NCI-H2227 (cell line): ENCODE data around the gene ZCCHC24.

Experiments
- DNase-seq: peaks from one replicate; lab custom pipeline; 2025; ENCODE audit not compliant: unreplicated experiment; lab: John Stamatoyannopoulos, UW

The ZCCHC24 gene

GRCh38 chr10:79472951-79473350, 27.5 kb upstream of the ZCCHC24 start:
- DNase-seq, result no peak

DNA sequence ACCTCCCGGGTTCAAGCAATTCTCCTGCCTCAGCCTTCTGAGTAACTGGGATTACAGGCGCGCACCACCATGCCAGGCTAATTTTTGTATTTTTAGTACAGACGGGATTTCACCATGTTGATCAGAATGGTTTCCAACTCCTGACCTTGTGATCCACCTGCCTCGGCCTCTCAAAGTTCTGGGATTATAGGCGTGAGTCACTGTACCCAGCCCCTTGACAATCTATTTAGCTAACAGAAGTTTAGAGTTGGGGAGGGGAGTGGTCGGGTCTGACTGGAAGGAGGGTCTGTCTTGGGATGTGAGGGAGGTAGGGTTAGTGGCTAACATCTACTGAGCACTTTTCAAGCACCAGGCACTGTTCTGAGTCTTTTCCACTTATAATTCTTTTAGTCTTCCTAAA, 27.0 kb upstream of the ZCCHC24 start:
- no peak for DNase-seq

- no peak for DNase-seq
These were observed 26.4 kb upstream of the ZCCHC24 start for GRCh38 chr10:79471776-79472175.

- no peak for DNase-seq
These were observed 24.7 kb upstream of the ZCCHC24 start for GRCh38 chr10:79470096-79470495.

- DNase-seq, result no peak
These were observed 23.6 kb upstream of the ZCCHC24 start for GRCh38 chr10:79468841-79469585.

DNA sequence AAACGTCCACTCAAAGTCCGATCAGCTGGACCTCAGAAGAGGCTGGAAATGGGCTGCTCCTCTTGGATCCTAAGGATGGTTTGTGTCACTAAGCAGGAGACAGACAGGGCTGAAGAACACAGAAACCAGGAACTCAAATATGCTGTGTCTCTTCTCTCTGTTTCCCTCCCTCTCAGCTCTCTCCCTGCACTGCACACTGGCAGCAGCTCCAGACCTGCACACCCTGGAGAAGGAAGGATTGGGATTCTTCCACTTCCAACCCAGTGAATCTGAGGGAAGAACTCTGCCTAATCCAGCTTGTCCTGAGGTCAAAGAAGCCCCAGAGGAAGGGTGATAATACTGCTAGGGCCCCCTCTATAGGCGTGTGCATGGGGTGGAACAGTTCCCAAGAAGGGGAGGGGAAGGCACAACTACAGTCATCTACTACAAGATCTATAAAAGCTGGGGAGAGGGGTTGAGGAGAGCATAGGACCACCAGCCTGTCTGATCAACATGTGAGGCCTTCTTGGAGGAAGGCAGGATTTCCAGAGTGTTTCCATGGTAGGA, 22.7 kb upstream of the ZCCHC24 start:
- DNase-seq, result no peak

DNA sequence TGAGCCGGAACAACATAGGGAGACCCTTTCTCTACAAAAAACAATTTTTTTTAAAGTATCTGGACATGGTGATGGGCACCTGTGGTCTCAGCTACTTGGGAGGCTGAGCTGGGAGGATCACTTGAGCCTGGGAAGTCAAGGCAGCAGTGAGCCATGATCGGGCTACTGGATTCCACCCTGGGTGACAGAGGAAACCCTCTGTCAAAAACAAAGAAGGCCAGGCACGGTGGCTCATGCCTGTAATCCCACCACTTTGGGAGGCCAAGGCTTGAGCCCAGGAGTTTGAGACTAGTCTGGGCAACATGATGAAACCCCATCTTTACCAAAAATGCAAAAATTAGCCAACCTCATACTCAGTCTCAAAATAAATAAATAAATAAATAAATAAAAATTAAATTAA, 19.9 kb upstream of the ZCCHC24 start:
- no peak for DNase-seq

- DNase-seq, result no peak
These were observed 18.4 kb upstream of the ZCCHC24 start for GRCh38 chr10:79463578-79464496.

- DNase-seq, result no peak
These were observed 15.3 kb upstream of the ZCCHC24 start for GRCh38 chr10:79460687-79461086.

GRCh38 chr10:79459243-79459642, 13.8 kb upstream of the ZCCHC24 start:
- no peak for DNase-seq

DNA sequence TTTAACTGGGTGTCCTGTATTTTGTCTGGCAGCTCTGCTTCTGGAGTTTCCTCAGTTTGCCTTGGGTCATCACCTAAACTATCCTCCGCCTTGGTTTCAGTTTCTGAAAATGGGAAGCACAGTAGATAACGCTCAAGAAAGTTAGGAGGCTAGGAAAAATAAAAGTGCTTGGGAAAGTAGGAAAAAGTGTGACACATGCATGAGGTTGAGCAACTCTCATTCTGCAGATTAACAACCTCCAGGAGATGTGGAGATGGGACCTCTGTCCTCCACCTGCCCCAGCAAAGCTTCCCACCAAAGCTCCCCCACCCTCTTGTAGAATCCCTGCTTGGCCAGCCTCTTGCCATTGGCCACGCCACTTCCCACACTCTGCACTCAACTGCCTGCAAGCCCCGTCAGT, 13.1 kb upstream of the ZCCHC24 start:
- no peak for DNase-seq

- no peak for DNase-seq
These were observed 11.9 kb upstream of the ZCCHC24 start for GRCh38 chr10:79457256-79457785.

GRCh38 chr10:79454259-79454658, 8.8 kb upstream of the ZCCHC24 start:
- no peak for DNase-seq

DNA sequence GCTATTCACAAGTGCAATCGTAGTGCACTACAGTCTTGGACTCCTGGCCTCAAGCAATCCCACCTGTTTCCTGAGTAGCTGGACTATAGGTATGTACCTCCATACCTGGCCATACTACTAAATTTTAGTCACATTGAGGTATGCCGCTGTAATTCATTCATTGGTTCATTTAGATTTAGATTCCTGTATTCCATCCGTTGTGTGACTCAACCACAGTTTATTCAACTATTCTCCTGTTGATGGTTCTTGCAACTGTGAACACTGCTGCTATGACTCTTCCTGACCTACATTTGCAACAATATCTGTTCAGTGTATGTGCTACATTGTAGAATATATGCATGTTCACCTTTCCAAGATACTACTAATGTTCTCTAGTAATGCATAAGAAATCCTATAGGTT, 8.0 kb upstream of the ZCCHC24 start:
- no peak for DNase-seq

DNA sequence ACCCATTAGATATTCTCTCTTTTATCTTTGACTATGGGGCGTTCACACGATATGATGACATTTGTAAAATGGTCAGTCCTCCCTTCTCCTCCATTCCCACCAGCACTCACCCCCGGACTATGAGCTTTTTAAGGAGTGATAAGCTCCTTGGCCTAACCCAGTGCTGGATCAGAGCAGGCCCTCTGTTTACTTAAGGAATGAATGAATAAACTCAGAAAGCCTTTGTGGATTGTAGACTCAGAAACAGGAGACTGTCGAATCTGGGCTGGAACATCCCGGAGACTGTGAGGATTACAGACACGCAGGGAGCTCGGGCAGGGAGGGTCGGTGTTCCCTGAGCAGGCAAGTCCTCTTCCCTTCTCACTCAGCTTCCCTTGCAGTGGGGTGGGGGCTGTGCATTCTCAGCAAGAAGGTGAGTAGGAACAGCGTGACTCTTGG, 6.8 kb upstream of the ZCCHC24 start:
- no peak for DNase-seq

- no peak for DNase-seq
These were observed 5.7 kb upstream of the ZCCHC24 start for GRCh38 chr10:79451046-79451699.

DNA sequence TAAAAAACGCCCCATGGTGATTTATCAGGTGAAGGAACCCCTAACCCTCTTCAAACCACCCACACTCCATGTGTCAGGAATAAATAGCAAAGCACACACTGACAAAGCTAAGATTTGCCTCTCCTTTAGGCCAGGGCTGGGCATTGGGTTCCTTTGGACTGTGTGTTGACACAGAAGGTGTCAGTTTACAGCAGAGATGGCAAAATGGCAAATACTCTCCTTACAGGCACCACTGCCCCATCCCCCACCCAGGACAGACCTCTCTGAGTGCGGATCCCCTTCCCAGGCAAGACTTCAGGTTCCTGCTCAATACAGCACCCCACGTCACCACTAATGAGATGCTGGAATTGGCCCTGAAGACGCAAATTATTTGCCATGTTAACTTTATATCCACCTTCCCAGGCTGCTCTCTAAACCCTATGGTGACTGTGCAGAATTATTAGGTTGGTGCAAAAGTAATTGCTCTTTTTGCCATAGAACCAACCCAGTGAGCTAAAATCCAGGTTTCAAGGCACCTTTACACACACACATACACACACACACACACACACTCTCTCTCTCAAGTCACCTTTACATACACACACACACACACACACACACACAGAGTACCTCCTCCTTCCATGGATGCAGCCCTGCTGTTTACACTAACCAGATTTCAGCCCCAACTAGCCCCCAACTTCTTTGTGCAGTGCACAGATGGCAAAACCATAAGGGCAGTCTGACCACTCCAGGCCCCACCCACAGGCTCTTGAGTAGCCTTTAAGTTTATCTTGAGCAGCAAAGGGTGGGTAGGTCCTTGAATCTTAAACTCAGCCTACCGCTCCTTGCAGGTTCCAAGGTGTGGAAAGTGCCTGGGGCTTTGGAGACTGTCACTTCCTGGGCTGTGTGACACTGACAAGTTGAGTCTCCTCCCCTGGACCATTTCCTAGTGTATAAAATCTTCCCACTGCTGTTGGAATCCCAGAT, 4.0 kb upstream of the ZCCHC24 start:
- DNase-seq, result no peak

DNA sequence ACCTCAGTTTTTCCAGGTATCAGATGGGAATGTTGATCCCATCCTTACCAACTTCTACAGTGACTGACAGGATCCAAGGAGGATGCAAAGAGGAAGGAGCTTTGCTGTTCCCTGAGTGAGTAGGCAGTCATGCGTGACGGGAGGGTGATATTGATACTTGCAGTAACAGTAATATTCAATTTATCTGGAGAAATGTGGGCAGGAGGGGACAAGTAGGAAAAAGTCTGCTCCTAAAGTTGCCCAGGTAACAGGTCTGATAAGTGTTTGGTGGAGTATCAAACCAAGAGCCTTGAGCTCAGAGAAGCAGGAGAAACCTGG, 3.3 kb upstream of the ZCCHC24 start:
- DNase-seq, result no peak

DNA sequence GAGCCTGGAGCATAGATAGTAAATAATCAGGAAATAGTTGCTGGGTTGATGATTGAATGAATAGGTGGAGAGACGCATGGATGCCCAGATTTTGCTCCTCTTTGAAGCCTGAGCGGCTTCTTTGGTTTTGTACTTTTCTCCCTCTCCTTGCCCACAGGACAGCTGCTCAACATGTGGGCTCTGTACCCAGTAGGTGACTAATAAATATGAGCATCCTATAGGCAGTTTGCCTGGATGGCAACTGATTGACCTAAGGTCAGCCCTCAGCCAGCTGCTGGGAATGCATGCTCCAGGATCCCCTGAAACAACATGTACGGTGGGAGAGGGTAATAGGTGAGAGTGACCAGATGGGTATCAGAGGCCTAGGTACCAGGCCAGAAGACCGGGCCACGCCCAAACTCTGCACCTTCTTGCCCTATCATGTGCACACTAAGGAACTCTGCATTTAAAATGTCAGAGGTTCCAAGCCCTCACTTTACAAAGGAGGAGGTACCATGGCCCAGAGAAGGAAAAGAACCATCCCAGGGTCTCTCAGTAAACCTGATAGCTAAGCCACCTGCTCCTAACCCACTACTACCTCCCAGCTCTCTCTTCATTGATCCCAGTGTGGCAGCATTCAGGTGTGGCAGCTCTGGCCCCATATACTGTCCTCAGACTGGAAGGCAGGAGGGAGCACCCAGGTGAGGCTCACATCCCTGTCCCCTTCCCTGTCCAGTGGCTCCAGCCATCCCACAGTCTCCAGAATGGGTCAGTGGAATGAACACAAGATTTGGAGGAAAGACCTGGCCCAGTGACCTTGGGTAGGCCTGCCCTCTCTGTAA, 2.7 kb upstream of the ZCCHC24 start:
- no peak for DNase-seq
